Lung microvascular endothelial cell (primary cell): ENCODE measurements around the gene CALN1. TPM values are rescaled to one million over a fixed set of nuclear protein-coding genes. Genes with fewer than 3 reads are reported as not detected.
"Not testable (repeated sequence)": the region's sequence is repeated elsewhere in the genome, so short reads cannot be mapped to it uniquely, and the experiment has no call there.

Source experiments
- DNase-seq, 2 donors: peaks; one replicate each; pipeline versions ENCODE4 v3.0.0 to v3.0.0-alpha.2; 2010; ENCODE audit warnings: low read depth in 2 of 2
- total RNA-seq: library from RNA; depleted of rRNA; stranded (reverse); fragments of >200 nt; gene quantifications from 2 replicates; pipeline ENCODE4 v1.2.1, GENCODE V29; 2014

CALN1 gene
- total RNA-seq, result under 0.01 and 0.79 TPM in 2 replicates

- not testable (repeated sequence) for DNase-seq
Measured at GRCh38 chr7:72412121-72412618, at the start of gene CALN1. TSS of gene CALN1 (minus strand) at chr7:72412338.

- DNase-seq, result no peak
Measured at GRCh38 chr7:72453471-72453870, 41.3 kb upstream of the CALN1 start.

GRCh38 chr7:72447465-72448204 is 35.5 kb upstream of the CALN1 start:
- DNase-seq, result no peak

- no peak for DNase-seq
Measured at GRCh38 chr7:72446591-72447462, 34.7 kb upstream of the CALN1 start.

- no peak for DNase-seq
Measured at GRCh38 chr7:72446131-72446530, 34.0 kb upstream of the CALN1 start.

- no peak for DNase-seq
Measured at GRCh38 chr7:72445580-72445979, 33.4 kb upstream of the CALN1 start.

GRCh38 chr7:72445075-72445474 is 32.9 kb upstream of the CALN1 start:
- DNase-seq, result no peak

GRCh38 chr7:72444026-72444776 is 32.1 kb upstream of the CALN1 start:
- DNase-seq, result no peak

GRCh38 chr7:72441791-72442190 is 29.7 kb upstream of the CALN1 start:
- no peak for DNase-seq

- no peak for DNase-seq
Measured at GRCh38 chr7:72438491-72438890, 26.4 kb upstream of the CALN1 start.

- no peak for DNase-seq
Measured at GRCh38 chr7:72437610-72438009, 25.5 kb upstream of the CALN1 start.

GRCh38 chr7:72437061-72437585 is 25.0 kb upstream of the CALN1 start:
- no peak for DNase-seq

GRCh38 chr7:72435925-72436480 is 23.9 kb upstream of the CALN1 start:
- no peak for DNase-seq

- no peak for DNase-seq
Measured at GRCh38 chr7:72435366-72435765, 23.2 kb upstream of the CALN1 start.

GRCh38 chr7:72430531-72430930 is 18.4 kb upstream of the CALN1 start:
- DNase-seq, result no peak

- no peak for DNase-seq
Measured at GRCh38 chr7:72429316-72429715, 17.2 kb upstream of the CALN1 start.

GRCh38 chr7:72416846-72417245 is 4.7 kb upstream of the CALN1 start:
- DNase-seq, result no peak

- DNase-seq, result no peak
Measured at GRCh38 chr7:72415586-72415985, 3.4 kb upstream of the CALN1 start.

GRCh38 chr7:72413886-72414285 is 1.7 kb upstream of the CALN1 start:
- DNase-seq, result no peak

- DNase-seq, result no peak
Measured at GRCh38 chr7:72413290-72413689, 1.2 kb upstream of the CALN1 start.

GRCh38 chr7:72411419-72411818 is 719 bp downstream of the CALN1 start:
- no peak for DNase-seq
